Upper lobe of left lung (tissue), 4 donors: ENCODE results near the gene IQCM.

Source experiments
- CTCF ChIP-seq, 6 experiments: fragments of 450-650 bp in 4 of 6; fragments of 200-600 bp in 2 of 6; sonication (generic) in 2 of 6; IDR thresholded peaks; one replicate each; pipeline ENCODE4 v1.5.1; 2016 to 2019; ENCODE audit warnings: antibody characterized with exemption in 6 of 6
- EP300 ChIP-seq, 4 donors: sonication (generic); formaldehyde crosslinking; IDR thresholded peaks; one replicate each; pipeline ENCODE4 v1.5.1; 2017; ENCODE audit warnings: antibody characterized with exemption in 4 of 4, control low read depth in 2 of 4
- POLR2A ChIP-seq, 4 donors: fragments of 450-650 bp; IDR thresholded peaks; one replicate each; pipeline ENCODE4 v1.5.1; 2016 to 2017; ENCODE audit warnings: antibody characterized with exemption in 4 of 4, mild to moderate bottlenecking in 2 of 4
- POLR2AphosphoS5 ChIP-seq, 2 donors: sonication (generic); formaldehyde crosslinking; IDR thresholded peaks; one replicate each; pipeline ENCODE4 v1.5.1; 2017; ENCODE audit warnings: antibody characterized with exemption in 2 of 2

- TF ChIP-seq EP300 (IDR thresholded peaks at IDR 0.05): no peak
- no peak for TF ChIP-seq CTCF (IDR thresholded peaks at IDR 0.05)
- no peak for TF ChIP-seq POLR2A (IDR thresholded peaks at IDR 0.05)
- TF ChIP-seq POLR2AphosphoS5 (IDR thresholded peaks at IDR 0.05): no peak
These were observed 19.3 kb downstream of the IQCM start for GRCh38 chr4:149796381-149796780.
